Midbrain (tissue), 1 donor: ENCODE results near the gene INSIG1.

Source experiments
- DNase-seq: peaks from one replicate; lab custom pipeline; 2025; lab: John Stamatoyannopoulos, UW

Gene INSIG1

DNA sequence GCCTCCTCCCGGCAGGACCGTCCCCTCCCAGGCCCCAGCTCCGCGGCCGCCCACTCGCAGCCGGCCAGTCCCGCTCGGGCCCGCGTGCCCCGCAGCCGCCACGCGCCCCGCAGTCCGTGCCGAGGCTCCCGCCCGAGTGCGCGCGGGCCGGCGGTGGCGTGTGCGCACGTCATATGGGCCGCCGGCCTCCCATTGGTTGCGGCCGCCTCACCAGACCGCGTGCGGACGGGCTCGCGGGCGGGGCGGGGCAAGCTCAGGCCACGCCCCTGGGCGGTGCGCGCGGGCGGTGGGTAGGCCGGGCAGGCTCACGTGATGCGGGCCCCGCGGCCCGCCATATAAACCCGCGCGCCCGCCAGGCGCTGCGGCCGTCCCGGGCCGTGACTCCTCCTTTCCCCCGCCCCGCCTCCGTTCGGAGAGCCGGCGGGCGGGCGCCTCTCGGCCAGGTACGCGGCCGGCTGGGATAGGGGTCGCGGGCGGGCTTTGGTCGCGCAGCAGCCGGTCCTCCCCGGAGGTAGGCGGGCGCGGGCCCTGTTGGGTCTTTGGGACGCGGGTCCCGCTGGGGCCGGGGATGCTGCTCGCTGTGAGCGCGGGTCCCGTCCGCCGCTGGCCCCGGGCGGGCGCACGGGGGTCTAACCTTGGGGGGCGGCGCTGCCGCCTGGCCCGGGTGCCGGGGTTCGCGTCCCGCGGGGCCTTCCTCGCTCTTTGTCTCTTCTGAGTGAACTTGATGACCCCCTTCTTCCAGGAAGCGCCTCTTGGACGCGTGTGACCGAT, at the start of gene INSIG1:
Gene INSIG1 (plus strand): TSS at position 362 of the 771 bp plus-strand sequence. CDS start 408 bp downstream, at position 770.
- peak; percentile 96 for DNase-seq

DNA sequence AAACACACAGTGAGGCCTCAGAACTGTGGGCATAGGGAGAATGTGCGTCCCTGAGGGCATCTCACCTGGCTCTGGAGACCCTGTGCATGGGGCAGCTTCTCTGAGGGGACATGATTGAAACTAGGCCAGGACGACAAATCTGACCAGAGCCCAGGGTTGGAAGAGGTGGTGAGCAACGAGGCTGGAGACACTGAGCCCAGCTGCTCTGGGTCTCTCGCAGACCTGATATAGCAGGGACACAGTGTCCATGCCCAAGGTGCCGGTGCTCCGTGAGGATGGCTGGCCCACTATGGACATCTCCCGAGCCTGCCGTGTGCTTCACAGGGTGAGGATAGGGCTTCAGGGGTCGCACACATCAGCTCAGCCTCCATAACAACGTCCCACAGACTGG, 49.3 kb upstream of the INSIG1 start:
- DNase-seq: no peak

DNA sequence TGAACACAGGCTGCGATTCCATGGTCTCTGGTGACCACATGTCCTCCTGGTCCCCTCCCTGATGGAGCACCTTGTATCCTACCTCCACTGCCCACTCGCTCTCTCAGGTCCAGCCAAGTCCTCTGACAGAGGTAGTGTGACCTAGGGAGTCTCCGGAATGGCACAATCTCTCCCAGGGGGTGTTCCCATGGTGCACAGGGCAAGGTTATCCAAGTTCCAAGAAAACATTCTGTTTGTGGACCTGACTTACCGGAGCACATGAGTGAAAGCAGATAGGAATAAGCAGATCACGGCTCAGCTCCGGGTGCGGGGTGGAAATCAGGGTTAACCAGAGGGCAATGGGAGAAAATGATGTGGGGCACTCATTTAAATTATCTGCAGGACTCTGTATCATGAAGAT, 45.8 kb upstream of the INSIG1 start:
- DNase-seq: no peak

DNA sequence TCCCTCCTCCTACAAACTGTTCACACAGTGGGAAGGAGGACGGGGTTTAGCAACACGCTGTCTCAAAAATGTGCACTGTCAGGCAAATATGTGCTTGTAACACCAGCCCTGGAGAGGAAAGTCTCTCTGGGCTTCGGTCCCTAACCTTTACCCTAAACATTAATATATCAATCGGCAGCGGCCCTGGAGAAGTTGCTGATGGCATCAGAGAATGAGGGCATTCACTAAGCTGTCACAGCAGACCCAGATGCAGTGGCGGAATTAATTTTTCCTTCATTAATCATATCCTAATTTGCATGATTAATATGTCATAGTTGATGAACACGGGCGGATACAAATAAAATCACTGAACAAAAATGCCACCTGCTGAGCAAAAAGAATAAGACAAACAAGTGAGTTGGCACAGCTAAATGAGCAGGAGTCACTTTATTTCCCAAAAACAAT, 45.2 kb upstream of the INSIG1 start:
- no peak for DNase-seq

DNA sequence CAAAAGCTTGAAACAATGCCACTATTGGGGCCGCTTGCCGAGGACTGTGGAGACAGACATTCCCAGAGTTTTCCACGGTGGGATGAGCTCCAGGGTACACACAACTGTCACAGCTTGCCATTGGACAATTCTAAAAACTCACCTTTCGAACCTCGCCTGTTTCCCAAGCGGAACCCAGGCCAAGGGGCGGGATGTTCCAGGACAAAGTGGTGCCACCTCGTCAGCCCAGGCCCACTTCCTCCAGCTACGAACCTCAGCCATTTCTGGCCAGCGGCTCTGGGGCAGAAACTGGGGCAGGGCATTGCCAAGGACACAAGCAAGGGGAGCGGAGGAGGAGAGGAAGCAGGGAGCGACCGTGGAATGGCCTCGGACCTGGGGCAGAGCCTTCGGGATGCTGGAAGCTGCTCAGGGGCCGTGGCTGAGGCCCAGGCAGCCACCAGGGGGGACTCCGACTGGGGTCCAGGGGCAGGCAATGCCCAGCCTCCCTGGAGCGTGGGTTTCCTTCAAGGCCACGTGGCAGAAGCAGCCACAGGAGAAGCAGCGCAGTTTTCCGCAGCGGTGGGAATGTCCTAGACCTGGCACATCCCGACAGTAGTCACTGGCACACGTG, 44.7 kb upstream of the INSIG1 start:
- no peak for DNase-seq

DNA sequence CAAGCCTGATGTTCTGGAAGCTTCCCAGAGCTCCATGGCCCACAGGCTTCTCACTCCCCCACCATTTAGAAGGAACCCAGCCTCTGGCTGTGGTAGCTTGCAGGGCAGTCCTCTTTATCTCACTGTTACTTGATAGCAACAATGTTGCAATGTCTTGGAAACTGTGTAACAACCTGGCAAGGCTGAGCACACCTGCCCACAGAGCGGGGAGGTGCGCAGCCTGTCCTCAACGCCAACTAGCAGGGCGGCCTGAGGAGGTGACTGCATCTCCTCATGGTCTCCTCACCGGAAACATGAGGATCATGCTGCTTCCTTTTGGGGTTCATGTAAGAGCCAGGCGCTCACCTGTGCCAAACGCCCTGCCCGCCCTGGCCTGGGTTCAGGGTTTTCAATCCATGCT, 43.7 kb upstream of the INSIG1 start:
- no peak for DNase-seq

DNA sequence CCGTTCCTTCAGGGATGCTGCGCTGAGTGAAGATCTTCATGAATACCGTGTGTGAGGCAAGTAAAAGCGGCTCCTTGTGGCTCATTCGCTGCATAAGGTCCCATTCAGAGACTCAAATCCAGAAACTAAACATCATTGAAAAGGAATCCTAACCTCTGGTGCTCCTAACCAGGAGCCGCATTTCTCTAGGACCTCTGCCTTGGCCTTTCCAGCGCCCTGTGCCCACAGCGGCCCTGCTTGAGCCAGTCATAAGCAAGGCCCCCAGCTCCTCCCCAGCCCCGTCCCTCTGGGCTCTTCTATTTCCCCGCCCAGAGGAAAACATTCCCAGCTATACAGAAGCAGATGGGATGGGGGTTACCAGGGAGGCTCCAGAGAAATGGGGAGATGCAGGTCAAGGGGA, 42.6 kb upstream of the INSIG1 start:
- DNase-seq: no peak

DNA sequence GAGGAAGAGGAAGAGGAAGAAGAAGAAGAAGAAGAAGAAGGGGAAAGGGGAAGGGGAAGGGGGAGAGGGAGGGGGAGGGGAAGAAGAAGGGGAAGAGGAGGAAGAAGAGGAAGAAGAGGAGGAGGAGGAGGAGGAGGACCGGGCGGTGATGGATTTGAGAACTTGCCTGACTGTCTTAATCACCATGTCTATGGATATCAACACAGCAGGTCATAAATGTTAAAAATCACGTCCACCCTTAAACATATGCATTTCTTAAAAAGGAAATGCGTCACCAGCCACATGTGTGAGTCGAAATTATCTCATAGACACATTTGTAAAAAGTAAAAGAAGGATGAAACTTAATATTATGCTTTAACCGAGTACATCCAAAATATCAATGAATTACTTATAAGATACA, 42.1 kb upstream of the INSIG1 start:
- no peak for DNase-seq

DNA sequence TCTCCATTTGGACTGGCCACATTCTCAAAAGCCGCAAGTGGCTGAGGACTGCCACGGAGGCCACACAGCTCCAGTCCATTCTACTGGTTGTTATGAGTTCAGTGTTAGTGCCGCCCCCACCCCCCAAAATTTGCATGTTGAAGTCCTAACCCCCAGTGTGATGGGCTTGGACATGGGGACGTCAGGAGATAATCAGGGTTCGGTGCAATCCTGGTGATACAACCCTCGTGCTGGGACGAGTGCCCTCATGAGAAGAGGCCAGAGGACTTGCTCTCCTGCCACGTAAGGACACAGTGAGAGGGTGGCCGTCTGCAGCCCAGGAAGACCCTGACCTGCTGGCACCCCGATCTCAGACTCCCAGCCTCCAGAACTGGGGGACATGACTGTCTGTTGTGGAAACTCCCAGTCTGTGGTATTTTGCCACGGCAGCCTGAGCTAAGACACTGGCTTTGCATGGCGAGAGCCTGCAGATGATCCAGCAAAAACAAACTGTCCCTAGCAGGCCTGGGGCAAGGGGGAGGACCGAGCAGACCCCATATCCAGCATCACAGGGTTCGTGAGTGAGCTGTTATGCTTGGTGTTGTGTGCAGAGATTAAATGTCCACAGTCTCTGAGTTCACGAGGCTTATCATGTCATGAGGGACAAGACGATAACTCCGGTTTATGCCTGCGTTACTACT, 41.5 kb upstream of the INSIG1 start:
- no peak for DNase-seq

DNA sequence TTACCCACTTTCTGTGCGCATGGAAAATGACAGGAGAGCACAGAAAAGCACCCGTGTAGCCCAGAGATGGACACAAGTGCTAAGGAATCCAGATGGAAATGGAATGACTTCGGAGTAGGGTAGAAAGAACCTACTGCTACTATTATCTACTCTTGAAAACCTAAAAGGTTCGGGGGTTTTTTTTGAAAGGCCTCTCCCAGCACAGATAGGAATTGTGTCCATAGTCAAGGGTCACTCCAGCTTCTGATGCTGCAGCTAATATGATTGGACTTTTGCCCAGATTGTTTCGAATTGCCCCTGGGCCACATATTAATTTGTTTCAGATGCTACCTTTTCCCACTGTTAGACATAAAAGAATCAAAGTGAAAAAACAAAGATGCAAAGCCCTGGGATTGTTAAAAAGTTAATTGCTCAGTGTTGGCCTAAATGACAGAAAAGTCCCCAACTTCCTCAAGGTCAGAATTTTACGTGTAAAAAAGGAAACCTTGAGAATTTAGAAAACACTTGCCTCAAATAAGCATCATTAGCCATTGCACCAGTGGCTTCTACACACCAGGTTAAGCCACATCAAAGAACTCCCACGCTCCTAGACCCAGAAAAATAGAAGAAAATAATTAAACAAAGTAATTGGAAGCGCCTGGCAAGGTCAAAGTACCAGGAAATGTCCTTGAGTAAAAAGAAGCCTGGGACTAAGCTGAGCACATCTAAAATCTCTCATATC, 40.8 kb upstream of the INSIG1 start:
- DNase-seq: no peak

DNA sequence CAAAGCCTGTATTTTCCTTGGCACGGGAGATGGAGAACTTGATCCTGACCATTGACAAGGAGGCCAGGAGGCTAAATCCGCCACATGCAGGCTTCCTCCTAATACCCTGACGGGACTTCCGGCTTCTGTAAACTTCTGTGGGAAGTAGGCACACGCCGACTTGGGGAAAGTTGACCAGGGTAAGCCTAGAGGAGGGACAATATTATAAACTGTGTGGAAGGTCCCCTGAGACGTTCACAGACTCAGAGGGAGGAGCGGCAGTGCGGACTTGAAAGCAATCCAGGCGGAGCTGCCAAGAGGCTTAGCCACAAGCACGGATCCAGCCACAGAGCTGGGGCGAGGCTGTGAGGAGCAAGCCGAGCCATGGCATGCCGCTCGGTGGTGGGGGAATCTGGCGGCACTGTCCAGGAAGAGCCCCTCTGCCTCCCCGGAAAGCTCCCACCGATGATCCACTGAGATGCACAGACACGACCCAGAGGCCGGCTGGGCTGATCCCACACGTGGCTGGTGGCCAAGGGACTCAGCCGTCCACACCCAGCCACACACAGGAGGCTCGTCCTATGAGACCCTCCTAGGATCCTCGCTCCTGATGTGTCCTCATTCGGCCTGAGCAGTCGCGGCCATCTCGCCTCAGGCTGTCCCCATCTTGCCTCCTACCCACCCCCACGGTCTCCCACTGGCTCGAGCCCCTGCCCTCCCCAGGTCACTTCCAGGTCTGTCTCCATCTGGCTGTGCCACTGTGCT, 40.0 kb upstream of the INSIG1 start:
- DNase-seq: no peak

DNA sequence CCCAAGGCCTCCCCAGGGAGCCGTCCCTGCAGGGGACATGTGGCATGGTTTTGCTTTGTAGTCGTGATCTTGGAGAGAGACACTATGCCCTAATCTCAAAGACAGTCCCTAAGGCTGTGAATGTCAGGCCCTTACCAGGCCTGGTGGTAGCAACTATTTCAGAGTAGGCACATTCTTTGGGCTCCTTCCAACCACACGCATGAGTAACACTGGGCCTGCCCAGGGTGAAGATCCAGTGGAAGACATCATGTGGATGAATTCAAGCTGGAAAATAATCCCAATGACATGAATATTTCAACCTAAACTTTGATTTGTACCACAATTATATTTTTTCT, 39.5 kb upstream of the INSIG1 start:
- no peak for DNase-seq

DNA sequence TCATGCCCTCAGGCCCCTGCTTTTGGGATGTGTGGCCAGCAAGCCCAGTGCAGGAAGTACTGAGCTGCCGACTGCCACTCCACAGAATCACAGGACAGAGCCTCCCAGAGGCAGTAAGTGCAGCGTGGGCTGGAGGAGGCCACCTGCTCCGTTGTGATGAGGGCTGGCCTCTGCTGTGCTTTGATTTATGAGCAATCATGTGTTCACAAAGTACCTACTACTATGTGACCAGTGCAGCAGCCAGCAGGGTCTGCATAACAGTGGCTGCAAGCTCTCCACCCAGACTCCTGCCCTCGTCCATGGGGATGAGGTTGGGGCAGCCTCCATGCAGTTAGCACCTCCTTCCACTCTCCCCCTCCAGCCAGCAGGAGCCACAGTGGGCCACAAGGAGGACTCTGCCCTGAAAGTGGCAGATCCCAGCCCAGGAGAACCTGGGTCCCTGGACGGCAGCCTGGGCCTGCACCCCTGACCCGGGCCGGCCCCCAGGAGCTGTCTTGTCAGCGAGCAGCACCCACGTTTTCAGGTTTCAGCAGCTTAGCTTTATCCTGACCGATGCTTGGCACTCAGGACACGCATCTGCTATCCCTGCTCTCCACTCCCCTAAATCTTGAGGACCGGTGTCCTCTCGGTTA, 37.7 kb upstream of the INSIG1 start:
- DNase-seq: no peak

DNA sequence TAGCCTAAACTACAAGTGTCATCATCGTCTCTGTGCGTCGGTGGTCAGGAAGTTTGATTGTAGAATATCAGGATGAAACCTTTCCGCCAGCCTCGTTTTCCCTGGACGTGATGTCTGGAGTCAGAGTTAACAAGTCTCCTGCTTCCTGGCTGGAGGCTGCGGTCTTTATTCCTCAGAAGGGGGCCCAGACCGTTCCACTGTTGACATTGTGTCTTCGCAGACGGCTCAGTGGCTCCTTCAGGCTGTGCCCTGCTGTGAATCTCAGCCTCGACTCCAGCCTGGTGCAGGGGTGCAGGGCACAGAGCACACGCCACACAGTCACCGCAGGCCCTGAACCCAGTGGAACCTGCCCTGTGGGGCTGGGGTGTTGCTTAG, 37.2 kb upstream of the INSIG1 start:
- no peak for DNase-seq

DNA sequence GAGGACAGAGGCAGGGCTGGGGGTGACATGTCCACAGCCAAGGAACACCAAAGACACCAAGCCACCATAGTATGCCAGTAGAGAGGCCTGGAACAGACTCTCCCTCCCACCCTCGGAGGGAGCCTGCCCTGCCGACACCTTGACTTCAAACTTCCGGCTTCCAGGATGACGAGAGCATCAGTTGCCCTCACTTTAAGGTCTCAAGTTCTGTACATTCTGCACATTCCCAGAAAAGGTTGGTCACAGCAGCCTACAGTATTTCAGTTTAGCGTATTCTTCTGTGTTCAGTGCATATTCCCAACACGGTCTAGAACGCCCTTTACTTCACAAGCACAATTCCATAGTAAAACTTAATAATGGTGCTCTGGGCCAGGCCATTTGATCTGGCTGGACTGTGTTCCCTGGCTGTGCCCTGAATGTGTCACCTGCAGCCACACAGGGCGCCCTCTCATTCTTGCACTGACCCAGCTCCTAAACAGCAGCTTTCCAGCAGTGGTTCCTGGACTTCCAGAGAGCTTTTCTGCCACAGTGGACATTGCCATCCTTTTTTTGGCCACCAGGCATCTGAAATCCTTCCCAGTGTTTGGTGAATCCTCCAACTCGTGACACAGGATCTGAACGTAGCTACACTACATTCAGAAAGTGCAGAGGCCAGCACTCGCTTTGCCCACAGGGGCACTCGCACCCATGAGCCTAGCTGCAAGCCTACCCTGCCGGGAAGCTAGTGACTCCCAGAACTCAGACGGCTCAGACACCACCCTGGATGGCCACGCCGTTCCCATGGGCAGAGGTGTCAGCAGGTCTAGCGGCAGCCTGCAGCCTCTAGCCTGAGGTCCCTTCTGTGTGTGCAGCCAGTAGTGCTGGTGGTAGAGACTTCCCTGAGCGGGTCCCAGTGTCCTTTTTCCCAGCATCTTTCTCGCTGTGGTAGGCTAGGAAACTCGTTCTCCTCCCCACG, 36.4 kb upstream of the INSIG1 start:
- DNase-seq: no peak

DNA sequence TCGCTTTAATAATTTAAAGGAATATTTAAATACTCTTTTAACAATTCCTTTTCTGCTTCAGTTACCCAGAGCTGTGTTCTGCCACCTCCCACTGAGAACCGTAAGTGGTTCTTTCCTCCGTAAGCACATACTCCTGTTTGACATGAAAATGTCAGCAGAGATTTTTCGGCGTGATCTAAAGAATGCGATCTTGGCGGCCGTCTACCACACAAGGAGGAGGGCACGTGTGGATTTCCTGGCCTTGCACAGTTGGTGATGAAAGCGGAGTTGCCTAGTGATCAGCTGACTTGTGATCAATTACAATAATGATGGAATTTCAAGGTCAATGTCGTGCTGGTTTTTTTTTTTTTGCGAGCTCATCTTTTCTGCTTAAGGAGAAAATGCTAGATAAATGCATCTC, 35.6 kb upstream of the INSIG1 start:
- no peak for DNase-seq

DNA sequence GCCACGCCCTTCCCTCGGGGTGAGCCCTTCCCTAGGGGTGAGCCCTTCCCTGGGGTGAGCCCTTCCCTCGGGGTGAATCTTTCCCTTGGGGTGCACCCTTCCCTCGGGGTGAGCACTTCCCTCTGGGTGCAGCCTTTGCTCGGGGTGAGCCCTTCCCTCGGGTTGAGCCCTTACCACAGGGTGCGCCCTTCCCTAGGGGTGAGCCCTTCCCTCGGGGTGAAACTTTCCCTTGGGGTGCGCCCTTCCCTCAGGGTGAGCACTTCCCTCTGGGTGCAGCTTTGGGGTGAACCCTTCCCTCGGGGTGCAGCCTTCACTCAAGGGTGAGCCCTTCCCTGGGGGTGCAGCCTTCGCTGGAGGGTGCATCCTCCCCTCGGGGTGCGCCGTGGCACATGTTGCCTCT, 34.6 kb upstream of the INSIG1 start:
- DNase-seq: no peak

DNA sequence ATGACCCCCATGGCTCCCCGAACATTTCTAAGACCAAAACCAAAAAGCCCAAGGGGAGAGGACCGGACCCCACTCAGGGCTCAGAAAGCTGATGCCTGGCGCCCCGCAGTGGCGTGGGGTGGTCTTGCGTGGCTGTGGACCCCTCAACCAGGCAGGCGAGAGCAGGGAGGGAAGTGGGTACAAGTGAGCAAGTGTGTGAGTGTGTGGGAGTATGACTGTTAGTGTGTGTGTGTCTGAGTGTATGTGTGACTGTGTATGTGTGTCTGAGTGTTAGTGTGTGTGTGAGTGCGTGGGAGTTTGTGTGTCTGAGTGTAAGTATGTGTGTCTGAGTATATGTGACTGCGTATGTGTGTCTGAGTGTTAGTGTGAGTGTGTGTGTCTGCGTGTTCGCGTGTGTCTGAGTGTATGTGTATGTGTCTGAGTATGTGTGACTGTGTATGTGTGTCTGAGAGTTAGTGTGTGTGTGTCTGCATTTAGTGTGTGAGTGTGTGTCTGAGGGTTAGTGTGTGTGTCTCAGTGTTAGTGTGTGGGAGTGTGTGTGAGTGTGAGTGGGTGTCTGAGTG, 34.0 kb upstream of the INSIG1 start:
- DNase-seq: no peak

DNA sequence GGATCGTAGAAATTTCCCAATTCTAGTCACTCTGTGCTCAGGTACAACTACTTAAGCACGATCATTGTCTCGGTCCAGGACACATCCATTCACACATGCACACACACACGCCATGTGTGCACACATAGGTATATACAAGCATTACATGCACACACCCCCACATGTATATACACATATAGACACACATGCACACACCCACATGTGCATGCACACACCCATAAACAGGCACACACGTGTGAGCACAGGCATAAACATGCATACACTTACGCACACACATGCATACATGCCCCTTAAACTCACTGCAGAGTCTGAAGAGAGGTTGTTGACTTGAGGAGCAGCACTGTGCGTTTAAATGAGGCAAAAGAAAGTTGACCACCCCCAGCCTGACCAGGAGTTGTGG, 32.5 kb upstream of the INSIG1 start:
- no peak for DNase-seq

DNA sequence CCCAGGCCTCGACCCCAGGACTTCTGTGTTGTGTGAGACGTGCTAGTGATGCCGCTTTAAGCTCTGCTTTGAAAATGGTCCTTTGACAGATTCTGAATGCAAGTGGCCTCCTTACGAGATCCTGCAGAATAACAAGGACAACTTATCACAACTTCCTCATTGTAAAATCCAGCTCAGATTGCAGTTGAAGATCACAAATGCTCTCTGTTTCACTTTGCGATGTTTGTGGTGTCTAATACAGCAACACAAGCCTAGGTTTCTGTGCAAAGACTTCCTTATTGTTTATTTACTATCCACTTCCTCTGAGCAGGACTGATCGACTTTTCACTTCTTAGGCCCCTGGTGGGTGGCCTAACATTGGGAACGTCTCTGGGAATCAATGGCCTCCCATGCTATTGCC, 31.7 kb upstream of the INSIG1 start:
- DNase-seq: no peak
